Mesendoderm (in vitro differentiated cells): Measurements from ENCODE around the gene GNPTG.

Source experiments
- DNase-seq: peaks from one replicate; pipeline ENCODE4 v3.0.0; 2013
- H2AK5ac ChIP-seq: 2 replicates; pipeline ENCODE4 v1.6.1; 2013; ENCODE audit warnings: low read length, inconsistent platforms
- H2BK120ac ChIP-seq: 2 replicates; pipeline ENCODE4 v1.6.1; 2013; ENCODE audit warnings: low read depth, mild to moderate bottlenecking, low read length, moderate library complexity, mixed read lengths
- H2BK15ac ChIP-seq: replicated peaks from 2 replicates; pipeline ENCODE4 v1.6.1; 2013; ENCODE audit warnings: low read depth, mild to moderate bottlenecking, moderate library complexity
- H2BK5ac ChIP-seq: 2 replicates; pipeline ENCODE4 v1.6.1; 2013; ENCODE audit warnings: low read length, inconsistent platforms
- H3K18ac ChIP-seq: 2 replicates; pipeline ENCODE4 v1.6.1; 2013; ENCODE audit warnings: mild to moderate bottlenecking, low read length, mixed read lengths
- H3K23ac ChIP-seq: one replicate; pipeline ENCODE4 v1.6.1; 2013; ENCODE audit warnings: low read length
- H3K27ac ChIP-seq: 2 replicates; pipeline ENCODE4 v1.5.1; 2013; ENCODE audit warnings: low read depth, mild to moderate bottlenecking, inconsistent platforms, low read length, moderate library complexity
- H3K27me3 ChIP-seq: 2 replicates; pipeline ENCODE4 v1.6.1; 2013; ENCODE audit warnings: low read length, control low read depth, mild to moderate bottlenecking, inconsistent platforms; ENCODE audit not compliant: insufficient read depth, poor library complexity
- H3K36me3 ChIP-seq: 2 replicates; pipeline ENCODE4 v1.6.1; 2013; ENCODE audit warnings: low read length, inconsistent platforms; ENCODE audit not compliant: control insufficient read depth, insufficient read depth
- H3K4ac ChIP-seq: one replicate; pipeline ENCODE4 v1.6.1; 2013; ENCODE audit warnings: low read depth, mild to moderate bottlenecking, low read length, moderate library complexity
- H3K4me1 ChIP-seq: 2 replicates; pipeline ENCODE4 v1.6.1; 2013; ENCODE audit warnings: low read depth, low read length, inconsistent platforms; ENCODE audit not compliant: control insufficient read depth
- H3K4me2 ChIP-seq: 2 replicates; pipeline ENCODE4 v1.6.1; 2013; ENCODE audit warnings: low read length
- H3K4me3 ChIP-seq: 2 replicates; pipeline ENCODE4 v1.5.1; 2013; ENCODE audit warnings: mild to moderate bottlenecking, low read length
- H3K56ac ChIP-seq: one replicate; pipeline ENCODE4 v1.6.1; 2013; ENCODE audit warnings: low read length
- H3K79me1 ChIP-seq: 2 replicates; pipeline ENCODE4 v1.6.1; 2013; ENCODE audit warnings: low read length, inconsistent platforms
- H3K79me2 ChIP-seq: 2 replicates; pipeline ENCODE4 v1.6.1; 2013; ENCODE audit warnings: mild to moderate bottlenecking, low read length; ENCODE audit not compliant: control insufficient read depth, insufficient read depth
- H3K9ac ChIP-seq: 2 replicates; pipeline ENCODE4 v1.6.1; 2013; ENCODE audit warnings: low read length, inconsistent platforms
- H4K5ac ChIP-seq: one replicate; pipeline ENCODE4 v1.6.1; 2013; ENCODE audit warnings: low read length
- H4K8ac ChIP-seq: one replicate; pipeline ENCODE4 v1.6.1; 2013; ENCODE audit warnings: low read depth, mild to moderate bottlenecking, control low read depth, low read length, moderate library complexity
- WGBS: extraction: QIAGEN DNeasy Blood & Tissue Kit; methylation state at CpG from one replicate; pipeline ENCODE4 v1.1.7; 2013; ENCODE audit warnings: low lambda C conversion rate, missing lambda C conversion rate; ENCODE audit not compliant: insufficient coverage; ENCODE audit errors: extremely low coverage; 5-methylcytosine and 5-hydroxymethylcytosine counted together

The GNPTG gene

DNA sequence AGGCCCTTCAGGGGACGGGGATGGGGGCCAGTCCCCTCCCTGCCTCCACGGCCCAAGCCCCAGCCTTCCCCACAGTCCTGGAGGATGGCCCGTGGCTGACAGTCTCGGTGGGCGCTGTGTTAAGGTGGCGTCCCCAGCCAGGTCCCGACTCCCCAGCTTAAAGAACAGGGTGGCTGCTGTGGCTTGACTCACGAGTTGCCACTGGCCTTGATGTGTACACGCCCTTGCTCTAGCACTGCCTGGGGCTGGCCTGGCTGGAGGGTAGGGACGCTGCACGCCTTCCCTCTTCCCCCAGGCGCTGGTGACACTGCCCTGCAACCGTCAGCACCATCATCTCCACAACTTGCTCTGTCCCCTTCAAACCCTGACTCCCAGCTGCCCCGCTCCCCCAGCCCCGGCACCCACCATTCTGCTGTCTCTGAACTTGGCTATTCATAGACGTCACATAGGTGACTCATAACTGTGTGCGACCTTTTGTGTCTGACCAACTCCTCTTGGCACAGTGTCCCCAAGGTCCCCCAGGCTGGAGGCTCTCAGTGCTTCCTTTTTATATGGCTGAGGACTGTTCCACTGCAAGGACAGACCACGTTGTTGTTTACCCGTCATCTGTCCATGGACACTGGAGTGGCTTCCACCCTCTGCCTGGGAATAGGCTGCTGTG, 6.3 kb downstream of the GNPTG start:
- H3K18ac ChIP-seq: no peak overlapping the region
- peaks cover 6% of the 10 kb centered on the region for H3K79me1 ChIP-seq
- no peak for DNase-seq
- H3K4ac ChIP-seq: no peak overlapping the region
- no peaks in the 10 kb centered on the region for H3K4me1 ChIP-seq
- no peak overlapping the region for H4K5ac ChIP-seq
- no peak overlapping the region for H3K4me3 ChIP-seq
- peak overlapping the region; percentile 10 for H3K27ac ChIP-seq
- no peak overlapping the region for H2BK120ac ChIP-seq
- peaks cover 8% of the 10 kb centered on the region for H3K79me2 ChIP-seq
- no peak overlapping the region for H2BK5ac ChIP-seq
- no peak overlapping the region for H4K8ac ChIP-seq
- no peaks in the 10 kb centered on the region for H3K36me3 ChIP-seq
- H3K56ac ChIP-seq: no peak overlapping the region
- H2BK15ac ChIP-seq: no peak overlapping the region
- H3K4me2 ChIP-seq: no peak overlapping the region
- no CpG with 5 or more reads among the region's 19 CpGs for WGBS
- no peak overlapping the region for H2AK5ac ChIP-seq
- H3K9ac ChIP-seq: no peak overlapping the region
- H3K27me3 ChIP-seq: no peaks in the 10 kb centered on the region
- no peak overlapping the region for H3K23ac ChIP-seq

DNA sequence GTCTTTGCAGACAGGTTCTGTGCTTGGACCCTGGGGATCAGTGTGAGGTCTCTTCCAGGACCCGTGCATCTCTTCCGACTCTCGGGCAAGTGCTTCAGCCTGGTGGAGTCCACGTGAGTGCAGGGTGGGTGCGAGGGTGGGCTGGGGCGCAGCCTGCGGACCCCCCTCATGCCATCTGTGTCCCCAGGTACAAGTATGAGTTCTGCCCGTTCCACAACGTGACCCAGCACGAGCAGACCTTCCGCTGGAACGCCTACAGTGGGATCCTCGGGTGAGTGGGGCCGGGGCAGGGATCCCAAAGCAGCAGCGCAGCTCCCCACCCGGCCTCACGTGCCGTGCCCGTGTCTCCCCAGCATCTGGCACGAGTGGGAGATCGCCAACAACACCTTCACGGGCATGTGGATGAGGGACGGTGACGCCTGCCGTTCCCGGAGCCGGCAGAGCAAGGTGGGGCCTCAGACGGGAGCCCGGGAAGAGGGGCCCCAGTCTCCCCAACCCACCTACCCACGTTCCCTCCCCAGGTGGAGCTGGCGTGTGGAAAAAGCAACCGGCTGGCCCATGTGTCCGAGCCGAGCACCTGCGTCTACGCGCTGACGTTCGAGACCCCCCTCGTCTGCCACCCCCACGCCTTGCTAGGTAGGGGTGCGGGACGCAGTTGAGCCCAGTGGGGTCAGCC, 10.1 kb downstream of the GNPTG start:
- no peak overlapping the region for H4K8ac ChIP-seq
- H2BK15ac ChIP-seq: no peak overlapping the region
- H4K5ac ChIP-seq: no peak overlapping the region
- no peak overlapping the region for H3K56ac ChIP-seq
- H3K4ac ChIP-seq: no peak overlapping the region
- DNase-seq: no peak
- no peak overlapping the region for H2BK5ac ChIP-seq
- no peak overlapping the region for H3K27ac ChIP-seq
- H3K9ac ChIP-seq: no peak overlapping the region
- H3K4me2 ChIP-seq: no peak overlapping the region
- no peaks in the 10 kb centered on the region for H3K27me3 ChIP-seq
- peaks cover 4% of the 10 kb centered on the region for H3K79me1 ChIP-seq
- H3K23ac ChIP-seq: no peak overlapping the region
- no peaks in the 10 kb centered on the region for H3K4me1 ChIP-seq
- no peak overlapping the region for H3K4me3 ChIP-seq
- no CpG with 5 or more reads among the region's 43 CpGs for WGBS
- no peak overlapping the region for H3K18ac ChIP-seq
- peaks cover 2% of the 10 kb centered on the region for H3K79me2 ChIP-seq
- no peak overlapping the region for H2AK5ac ChIP-seq
- peaks cover 5% of the 10 kb centered on the region for H3K36me3 ChIP-seq
- no peak overlapping the region for H2BK120ac ChIP-seq

DNA sequence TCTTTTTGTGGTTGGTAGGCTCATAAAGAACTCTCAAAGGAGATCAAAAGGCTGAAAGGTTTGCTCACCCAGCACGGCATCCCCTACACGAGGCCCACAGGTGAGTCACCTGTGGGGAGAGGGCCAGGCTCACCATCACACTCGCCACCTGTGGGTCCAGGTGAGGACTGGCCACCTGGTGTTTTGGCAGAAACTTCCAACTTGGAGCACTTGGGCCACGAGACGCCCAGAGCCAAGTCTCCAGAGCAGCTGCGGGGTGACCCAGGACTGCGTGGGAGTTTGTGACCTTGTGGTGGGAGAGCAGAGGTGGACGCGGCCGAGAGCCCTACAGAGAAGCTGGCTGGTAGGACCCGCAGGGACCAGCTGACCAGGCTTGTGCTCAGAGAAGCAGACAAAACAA, 11.1 kb downstream of the GNPTG start:
- Histone ChIP-seq H3K36me3 (peaks cover 5% of the 10 kb centered on the region), H2BK120ac (no peak overlapping the region), H3K56ac (no peak overlapping the region), H4K5ac (no peak overlapping the region), H2BK5ac (no peak overlapping the region), H3K4me2 (no peak overlapping the region), H3K23ac (no peak overlapping the region), H3K9ac (no peak overlapping the region), H3K79me1 (peaks cover 4% of the 10 kb centered on the region), H3K27ac (no peak overlapping the region), H3K4ac (no peak overlapping the region), H3K4me1 (no peaks in the 10 kb centered on the region), H4K8ac (no peak overlapping the region), H3K4me3 (no peak overlapping the region), H2AK5ac (no peak overlapping the region), H3K79me2 (peaks cover 2% of the 10 kb centered on the region), H2BK15ac (no peak overlapping the region), H3K18ac (no peak overlapping the region), H3K27me3 (no peaks in the 10 kb centered on the region)
- no peak for DNase-seq
- WGBS: no CpG with 5 or more reads among the region's 11 CpGs

DNA sequence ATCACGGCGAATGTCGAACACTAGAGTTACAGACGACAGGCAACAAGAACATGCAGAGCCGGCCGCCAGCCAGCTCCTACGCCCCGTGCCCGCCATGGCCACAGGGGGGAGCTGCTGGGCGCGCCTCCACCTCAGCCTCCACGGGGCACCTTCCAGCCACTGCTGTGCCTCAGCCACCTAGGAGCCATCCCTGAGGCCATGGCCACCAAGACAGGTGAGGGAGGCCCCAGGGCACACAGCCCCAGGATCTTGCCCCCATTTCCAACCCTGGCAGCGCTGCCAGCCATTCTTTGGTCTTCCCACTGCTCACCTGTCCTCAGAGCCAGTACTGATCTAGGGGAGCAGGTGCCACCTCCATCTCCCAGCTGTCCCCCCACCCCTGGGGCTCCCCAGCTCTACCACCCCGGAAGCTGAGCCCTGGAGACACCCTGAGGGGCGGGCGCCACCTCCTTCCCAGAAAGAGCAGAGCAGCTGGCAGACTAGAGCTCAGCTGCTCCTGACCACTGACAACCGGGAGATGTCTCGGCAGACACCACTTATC, 11.8 kb downstream of the GNPTG start:
- no peak overlapping the region for H3K27ac ChIP-seq
- H3K18ac ChIP-seq: no peak overlapping the region
- no peak overlapping the region for H2BK15ac ChIP-seq
- peak; percentile 65 for DNase-seq
- H3K9ac ChIP-seq: no peak overlapping the region
- no peak overlapping the region for H3K4ac ChIP-seq
- H4K8ac ChIP-seq: no peak overlapping the region
- H2AK5ac ChIP-seq: no peak overlapping the region
- no peak overlapping the region for H2BK5ac ChIP-seq
- no peak overlapping the region for H2BK120ac ChIP-seq
- no peaks in the 10 kb centered on the region for H3K4me1 ChIP-seq
- no peak overlapping the region for H3K4me3 ChIP-seq
- no peak overlapping the region for H3K56ac ChIP-seq
- no peaks in the 10 kb centered on the region for H3K27me3 ChIP-seq
- peaks cover 2% of the 10 kb centered on the region for H3K79me2 ChIP-seq
- no peak overlapping the region for H3K4me2 ChIP-seq
- H3K23ac ChIP-seq: no peak overlapping the region
- peaks cover 4% of the 10 kb centered on the region for H3K79me1 ChIP-seq
- WGBS: no CpG with 5 or more reads among the region's 18 CpGs
- no peak overlapping the region for H4K5ac ChIP-seq
- peaks cover 5% of the 10 kb centered on the region for H3K36me3 ChIP-seq

DNA sequence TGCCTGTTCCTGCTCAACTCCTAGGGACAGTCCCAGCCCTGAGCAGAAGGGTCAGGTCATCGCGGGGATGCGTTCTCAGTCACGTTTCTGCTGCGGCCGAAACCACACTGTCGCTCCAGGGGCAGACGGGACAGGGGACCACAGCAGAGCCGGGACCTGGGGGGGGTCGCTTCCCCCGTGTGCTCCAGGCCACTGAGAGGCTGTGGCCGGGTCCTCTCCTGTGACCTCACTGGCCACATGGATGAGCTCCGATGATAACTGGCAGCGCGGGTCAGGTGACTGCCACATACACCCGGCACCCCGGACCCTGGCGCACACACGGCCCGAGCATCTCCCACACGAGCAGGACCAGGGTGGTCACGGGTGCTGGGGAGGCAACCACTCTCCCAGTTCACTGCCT, 12.8 kb downstream of the GNPTG start:
- H2BK5ac ChIP-seq: no peak overlapping the region
- H3K79me1 ChIP-seq: peaks cover 4% of the 10 kb centered on the region
- H4K8ac ChIP-seq: no peak overlapping the region
- H2BK15ac ChIP-seq: no peak overlapping the region
- H3K79me2 ChIP-seq: peaks cover 2% of the 10 kb centered on the region
- H3K4ac ChIP-seq: no peak overlapping the region
- no peaks in the 10 kb centered on the region for H3K4me1 ChIP-seq
- no peak overlapping the region for H4K5ac ChIP-seq
- no peak for DNase-seq
- no peak overlapping the region for H2BK120ac ChIP-seq
- no peak overlapping the region for H2AK5ac ChIP-seq
- no CpG with 5 or more reads among the region's 22 CpGs for WGBS
- H3K27ac ChIP-seq: no peak overlapping the region
- H3K56ac ChIP-seq: no peak overlapping the region
- H3K18ac ChIP-seq: no peak overlapping the region
- no peaks in the 10 kb centered on the region for H3K27me3 ChIP-seq
- no peak overlapping the region for H3K23ac ChIP-seq
- H3K36me3 ChIP-seq: peaks cover 5% of the 10 kb centered on the region
- no peak overlapping the region for H3K9ac ChIP-seq
- H3K4me2 ChIP-seq: no peak overlapping the region
- no peak overlapping the region for H3K4me3 ChIP-seq
